ENCODE results near the gene ZNF471.
A peak's percentile ranks its signal among the peaks of the same experiment; 100 is the strongest.

- no peak for TF ChIP-seq CTCF (IDR thresholded peaks at IDR 0.05)
- peak in 1 of 2 donors; percentile 70 for TF ChIP-seq POLR2A (IDR thresholded peaks at IDR 0.05)
Measured at GRCh38 chr19:56477429-56478338, 30.0 kb upstream of the ZNF471 start.

All from thyroid gland (tissue), 4 donors.